Natural killer cell (primary cell): ENCODE measurements around the gene TBX4. TPM values are rescaled to one million over a fixed set of nuclear protein-coding genes. Genes with fewer than 3 reads are reported as not detected.

Experiments used
- ATAC-seq, 3 donors: fragments of 150-1000 bp in 2 of 3; fragments of 200-7000 bp in 1 of 3; cut with Tn5 transposase; 1 replicate in 1 of 3; 2 replicates in 2 of 3; pipeline ENCODE4 v1.10.0; 2021; ENCODE audit warnings: mild to moderate bottlenecking in 2 of 3, moderate library complexity in 2 of 3
- DNase-seq, 2 donors: peaks; one replicate each; pipeline versions ENCODE4 v3.0.0 to v3.0.0-alpha.2; 2013 to 2021; ENCODE audit warnings: mixed read lengths in 1 of 2
- H3K27ac ChIP-seq: one replicate; pipeline ENCODE4 v1.5.1; 2013; ENCODE audit warnings: mild to moderate bottlenecking, low read length
- H3K27me3 ChIP-seq: one replicate; pipeline ENCODE4 v1.6.1; 2013; ENCODE audit warnings: low read length; ENCODE audit not compliant: control insufficient read depth, insufficient read depth
- H3K36me3 ChIP-seq: one replicate; pipeline ENCODE4 v1.6.1; 2013; ENCODE audit warnings: low read length; ENCODE audit not compliant: control insufficient read depth, insufficient read depth
- H3K4me1 ChIP-seq: one replicate; pipeline ENCODE4 v1.6.1; 2013; ENCODE audit warnings: low read length; ENCODE audit not compliant: control insufficient read depth, insufficient read depth
- H3K4me3 ChIP-seq: one replicate; pipeline ENCODE4 v1.5.1; 2013; ENCODE audit warnings: low read length
- H3K9me3 ChIP-seq: one replicate; pipeline ENCODE4 v1.6.1; 2013; ENCODE audit warnings: low read length; ENCODE audit not compliant: control insufficient read depth, insufficient read depth
- H3K27ac Mint-ChIP-seq, 2 donors: one replicate each; pipeline ENCODE4 v1.8.0; 2022; ENCODE audit warnings: mild to moderate bottlenecking in 2 of 2, mixed read lengths in 2 of 2, moderate library complexity in 1 of 2
- H3K27me3 Mint-ChIP-seq, 2 donors: one replicate each; pipeline ENCODE4 v1.8.0; 2022; ENCODE audit warnings: low read depth in 2 of 2, mixed read lengths in 2 of 2
- H3K36me3 Mint-ChIP-seq: one replicate; pipeline ENCODE4 v1.8.0; 2022; ENCODE audit warnings: mixed read lengths
- H3K4me1 Mint-ChIP-seq, 2 donors: one replicate each; pipeline ENCODE4 v1.8.0; 2022; ENCODE audit warnings: mixed read lengths in 2 of 2
- H3K4me3 Mint-ChIP-seq: one replicate; pipeline ENCODE4 v1.8.0; 2022; ENCODE audit warnings: mild to moderate bottlenecking, moderate library complexity, mixed read lengths
- H3K9me3 Mint-ChIP-seq, 2 donors: one replicate each; pipeline ENCODE4 v1.8.0; 2022; ENCODE audit warnings: mixed read lengths in 2 of 2
- CTCF ChIP-seq: fragments of 200-600 bp; IDR thresholded peaks from one replicate; pipeline ENCODE4 v1.8.0; 2022; ENCODE audit warnings: antibody characterized with exemption
- WGBS: methylation state at CpG from one replicate; pipeline ENCODE4 v1.1.7; 2013; ENCODE audit warnings: missing lambda C conversion rate; ENCODE audit not compliant: insufficient coverage; 5-methylcytosine and 5-hydroxymethylcytosine counted together
- intact Hi-C: fragments of 100-400 bp; cut with micrococcal nuclease; formaldehyde crosslinking; loops from one replicate; pipeline ENCODE4 v1.14.2; 2022
- total RNA-seq, 4 donors: library from RNA; stranded (reverse); fragments of 120-200 nt in 1 of 4; gene quantifications; one replicate each; pipeline versions ENCODE4 v1.2.3 to v1.2.4, GENCODE V29; 2013 to 2022

TBX4 gene
- total RNA-seq, 3 donors from 2014 or later (not counting 1 experiment from before 2014, with no cell fraction given): not detected

GRCh38 chr17:61422869-61423268 is 29.4 kb upstream of the TBX4 start:
- H3K27me3 Mint-ChIP-seq: peaks cover 30 to 47% of the 10 kb centered on the region in 2 donors
- WGBS: 52% methylated on average over 2 of the region's 2 CpGs
- H3K36me3 ChIP-seq: no peaks in the 10 kb centered on the region
- no peak overlapping the region for H3K27ac Mint-ChIP-seq
- H3K27ac ChIP-seq: no peak overlapping the region
- no peak for DNase-seq
- no peaks in the 10 kb centered on the region for H3K4me1 Mint-ChIP-seq
- H3K9me3 Mint-ChIP-seq: no peaks in the 10 kb centered on the region
- H3K4me1 ChIP-seq: no peaks in the 10 kb centered on the region
- H3K4me3 ChIP-seq: no peak overlapping the region
- no peaks in the 10 kb centered on the region for H3K36me3 Mint-ChIP-seq
- intact Hi-C loops: no loop called here
- no peak for ATAC-seq
- H3K27me3 ChIP-seq: no peaks in the 10 kb centered on the region
- no peak for TF ChIP-seq CTCF
- H3K9me3 ChIP-seq: no peaks in the 10 kb centered on the region
- H3K4me3 Mint-ChIP-seq: no peak overlapping the region

GRCh38 chr17:61423967-61424649 is 28.1 kb upstream of the TBX4 start:
- H3K4me3 Mint-ChIP-seq: no peak overlapping the region
- peaks cover 27 to 39% of the 10 kb centered on the region in 2 donors for H3K27me3 Mint-ChIP-seq
- H3K9me3 ChIP-seq: no peaks in the 10 kb centered on the region
- no peaks in the 10 kb centered on the region for H3K36me3 Mint-ChIP-seq
- no peak overlapping the region for H3K4me3 ChIP-seq
- H3K27me3 ChIP-seq: peaks cover 2% of the 10 kb centered on the region
- H3K9me3 Mint-ChIP-seq: no peaks in the 10 kb centered on the region
- H3K27ac ChIP-seq: no peak overlapping the region
- DNase-seq: no peak
- H3K36me3 ChIP-seq: no peaks in the 10 kb centered on the region
- ATAC-seq: no peak
- intact Hi-C loops: no loop called here
- TF ChIP-seq CTCF: no peak
- H3K27ac Mint-ChIP-seq: no peak overlapping the region
- no peaks in the 10 kb centered on the region for H3K4me1 ChIP-seq
- no peaks in the 10 kb centered on the region for H3K4me1 Mint-ChIP-seq
- WGBS: 89% methylated on average over 10 of the region's 10 CpGs

GRCh38 chr17:61425682-61426481 is 26.3 kb upstream of the TBX4 start:
- Mint-ChIP-seq H3K27ac (no peak overlapping the region), H3K27me3 (peaks cover 18 to 21% of the 10 kb centered on the region in 2 donors), H3K36me3 (no peaks in the 10 kb centered on the region), H3K9me3 (no peaks in the 10 kb centered on the region), H3K4me1 (no peaks in the 10 kb centered on the region), H3K4me3 (no peak overlapping the region)
- intact Hi-C loops: no loop called here
- Histone ChIP-seq H3K36me3 (no peaks in the 10 kb centered on the region), H3K4me1 (no peaks in the 10 kb centered on the region), H3K27me3 (peaks cover 2% of the 10 kb centered on the region), H3K27ac (no peak overlapping the region), H3K9me3 (no peaks in the 10 kb centered on the region), H3K4me3 (no peak overlapping the region)
- DNase-seq: no peak
- ATAC-seq: no peak
- 63% methylated on average over 11 of the region's 11 CpGs for WGBS
- TF ChIP-seq CTCF: no peak
